Coronary artery (tissue), 2 donors: ENCODE data around the gene STRN.
"Not testable (repeated sequence)": the region's sequence is repeated elsewhere in the genome, so short reads cannot be mapped to it uniquely, and the experiment has no call there.

ENCODE experiments used
- DNase-seq: peaks from one replicate; pipeline ENCODE4 v3.0.0-alpha.2; 2017; ENCODE audit warnings: low spot score
- H3K27ac ChIP-seq, 2 donors: fragments of 200-600 bp; sonication (generic); one replicate each; pipeline ENCODE4 v1.5.1; 2016 to 2019
- H3K4me3 ChIP-seq: fragments of 200-600 bp; sonication (generic); 2 replicates; pipeline ENCODE4 v1.5.1; 2016; ENCODE audit warnings: mild to moderate bottlenecking, moderate library complexity
- TF ChIP-seq, protein P1 (sequence below): fragments of 200-600 bp; sonication (generic); IDR thresholded peaks from one replicate; pipeline ENCODE4 v1.5.1; 2019; ENCODE audit warnings: antibody characterized with exemption

The STRN gene

DNA sequence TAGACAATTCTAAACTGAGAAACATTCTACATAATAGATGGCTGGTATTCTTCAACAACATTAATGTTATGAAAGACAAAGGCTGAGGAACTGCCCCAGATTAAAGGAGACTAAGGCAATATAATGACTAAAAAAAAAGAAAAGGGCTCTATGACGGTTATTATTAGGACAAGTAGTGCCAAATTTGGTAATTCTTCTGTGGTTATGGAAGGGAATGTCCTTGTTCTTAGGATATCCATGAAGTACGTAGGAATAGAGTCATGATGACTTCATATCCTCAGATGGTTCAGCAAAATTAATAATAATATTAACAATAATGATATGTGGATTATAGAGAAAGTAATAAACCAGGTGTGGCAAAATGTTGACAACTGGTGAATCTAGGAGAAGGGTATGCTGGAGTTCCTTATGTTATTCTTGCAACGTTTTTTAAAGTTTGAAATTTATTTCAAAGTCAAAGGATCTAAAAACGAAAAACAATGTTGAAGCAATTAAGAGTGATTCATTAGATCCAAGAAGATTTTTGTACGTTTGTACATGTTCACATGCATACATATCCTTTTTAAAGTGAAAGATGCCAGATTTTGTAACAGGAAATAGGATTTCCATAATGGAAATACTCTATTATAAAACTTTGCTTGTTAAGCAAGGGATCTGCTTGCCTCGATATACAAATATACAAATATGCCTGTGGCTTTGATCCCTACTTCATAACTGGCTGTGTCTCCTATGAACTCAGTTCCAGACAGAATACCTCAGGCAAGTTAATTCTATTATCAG lies 27.7 kb upstream of the STRN start:
- H3K4me3 ChIP-seq: no peak overlapping the region
- no peak for DNase-seq
- TF ChIP-seq, protein P1, sequence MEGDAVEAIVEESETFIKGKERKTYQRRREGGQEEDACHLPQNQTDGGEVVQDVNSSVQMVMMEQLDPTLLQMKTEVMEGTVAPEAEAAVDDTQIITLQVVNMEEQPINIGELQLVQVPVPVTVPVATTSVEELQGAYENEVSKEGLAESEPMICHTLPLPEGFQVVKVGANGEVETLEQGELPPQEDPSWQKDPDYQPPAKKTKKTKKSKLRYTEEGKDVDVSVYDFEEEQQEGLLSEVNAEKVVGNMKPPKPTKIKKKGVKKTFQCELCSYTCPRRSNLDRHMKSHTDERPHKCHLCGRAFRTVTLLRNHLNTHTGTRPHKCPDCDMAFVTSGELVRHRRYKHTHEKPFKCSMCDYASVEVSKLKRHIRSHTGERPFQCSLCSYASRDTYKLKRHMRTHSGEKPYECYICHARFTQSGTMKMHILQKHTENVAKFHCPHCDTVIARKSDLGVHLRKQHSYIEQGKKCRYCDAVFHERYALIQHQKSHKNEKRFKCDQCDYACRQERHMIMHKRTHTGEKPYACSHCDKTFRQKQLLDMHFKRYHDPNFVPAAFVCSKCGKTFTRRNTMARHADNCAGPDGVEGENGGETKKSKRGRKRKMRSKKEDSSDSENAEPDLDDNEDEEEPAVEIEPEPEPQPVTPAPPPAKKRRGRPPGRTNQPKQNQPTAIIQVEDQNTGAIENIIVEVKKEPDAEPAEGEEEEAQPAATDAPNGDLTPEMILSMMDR: no peak

DNA sequence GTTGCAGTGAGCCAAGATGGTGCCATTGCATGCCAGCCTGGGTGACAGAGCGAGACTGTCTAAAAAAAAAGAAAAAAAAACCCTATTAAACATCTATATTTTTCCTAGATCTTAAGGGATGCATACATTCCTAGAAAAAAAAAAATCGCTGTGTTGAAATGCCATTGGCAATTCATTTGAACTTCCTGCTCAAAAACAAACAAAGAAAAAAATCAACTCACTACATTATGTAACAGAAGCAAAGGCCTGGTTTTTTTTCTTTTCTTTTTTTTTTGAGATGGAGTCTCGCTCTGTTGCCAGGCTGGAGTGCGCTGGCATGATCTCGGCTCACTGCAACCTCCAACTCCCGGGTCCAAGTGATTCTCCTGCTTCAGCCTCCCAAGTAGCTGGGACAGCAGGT lies 21.7 kb upstream of the STRN start:
- no peak for DNase-seq
- TF ChIP-seq, protein P1: no peak

More for the DNA sequence above, 27.7 kb upstream of the STRN start:
- no peak overlapping the region for H3K27ac ChIP-seq

DNA sequence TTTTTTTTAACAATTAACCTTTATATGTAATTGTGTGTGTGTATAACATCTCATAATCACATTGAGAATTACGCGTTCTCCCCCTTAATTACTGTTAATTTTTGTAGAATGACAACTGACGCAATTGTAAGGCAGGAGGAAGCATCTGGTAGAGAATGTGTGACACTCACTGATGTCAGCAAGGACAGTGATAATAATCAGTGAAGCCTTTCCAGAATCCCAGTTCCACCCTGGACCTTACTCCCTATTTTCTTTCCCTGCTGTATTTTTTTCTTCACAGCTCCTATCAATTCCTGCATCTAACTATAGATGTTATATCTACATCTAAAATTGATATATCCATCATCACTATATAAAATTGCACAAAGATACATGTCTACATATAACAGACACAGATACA lies 16.1 kb upstream of the STRN start:
- DNase-seq: no peak
- TF ChIP-seq, protein P1: no peak
- no peak overlapping the region for H3K27ac ChIP-seq
- H3K4me3 ChIP-seq: no peak overlapping the region

More for the DNA sequence above, 21.7 kb upstream of the STRN start:
- no peak overlapping the region for H3K4me3 ChIP-seq
- no peak overlapping the region for H3K27ac ChIP-seq

GRCh38 chr2:36981911-36982310 lies 15.6 kb upstream of the STRN start:
- TF ChIP-seq, protein P1: no peak
- Histone ChIP-seq H3K27ac (no peak overlapping the region), H3K4me3 (no peak overlapping the region)
- no peak for DNase-seq

DNA sequence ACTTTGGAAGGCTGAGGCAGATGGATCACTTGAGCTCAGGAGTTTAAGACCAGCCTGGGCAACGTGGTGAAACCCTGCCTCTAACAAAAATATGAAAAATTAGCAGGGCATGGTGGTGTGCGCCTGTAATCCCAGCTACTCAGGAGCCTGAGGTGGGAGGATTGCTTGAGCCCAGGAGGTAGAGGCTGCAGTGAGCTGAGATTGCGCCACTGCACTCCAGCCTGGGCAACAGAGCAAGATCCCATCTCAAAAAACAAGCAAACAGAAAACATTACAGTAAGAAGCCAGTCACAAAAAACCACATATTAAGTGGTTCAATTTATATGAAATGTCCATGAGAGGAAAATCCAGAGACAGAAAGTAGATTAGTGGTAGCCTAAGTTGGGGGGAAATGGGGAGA lies 12.7 kb upstream of the STRN start:
- not testable (repeated sequence) for H3K4me3 ChIP-seq, DNase-seq, H3K27ac ChIP-seq

GRCh38 chr2:36976065-36976464 lies 9.7 kb upstream of the STRN start:
- Histone ChIP-seq H3K4me3 (no peak overlapping the region), H3K27ac (no peak overlapping the region)
- TF ChIP-seq, protein P1: no peak
- DNase-seq: no peak

DNA sequence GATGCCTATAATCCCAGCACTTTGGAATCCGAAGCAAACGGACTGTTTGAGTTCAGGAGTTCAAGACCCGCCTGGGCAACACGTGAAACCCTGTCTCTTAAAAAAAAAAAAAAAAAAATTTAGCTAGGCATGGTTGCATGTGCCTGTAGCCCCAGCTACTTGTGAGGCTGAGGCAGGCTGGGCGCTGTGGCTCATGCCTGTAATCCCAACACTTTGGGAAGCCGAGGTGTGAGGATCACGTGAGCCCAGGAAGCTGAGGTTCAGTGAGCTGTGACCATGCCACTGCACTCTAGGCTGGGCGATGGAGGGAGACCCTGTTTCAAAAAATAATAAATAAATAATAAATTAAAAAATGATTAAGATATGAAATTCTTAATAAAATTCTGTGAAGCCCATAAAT lies 9.0 kb upstream of the STRN start:
- no peak for DNase-seq
- TF ChIP-seq, protein P1: no peak
- Histone ChIP-seq H3K27ac (no peak overlapping the region), H3K4me3 (no peak overlapping the region)
